GM12873 (cell line): ENCODE data around the gene MEF2D.

Experiments
- TF ChIP-seq, protein P1 (sequence below): IDR thresholded peaks from 2 replicates; pipeline ENCODE4 v1.5.1; 2012; ENCODE audit warnings: low read depth, mild to moderate bottlenecking, moderate library complexity, low read length, control low read depth; ENCODE audit not compliant: insufficient read depth; ENCODE audit errors: missing control alignments

Gene MEF2D

DNA sequence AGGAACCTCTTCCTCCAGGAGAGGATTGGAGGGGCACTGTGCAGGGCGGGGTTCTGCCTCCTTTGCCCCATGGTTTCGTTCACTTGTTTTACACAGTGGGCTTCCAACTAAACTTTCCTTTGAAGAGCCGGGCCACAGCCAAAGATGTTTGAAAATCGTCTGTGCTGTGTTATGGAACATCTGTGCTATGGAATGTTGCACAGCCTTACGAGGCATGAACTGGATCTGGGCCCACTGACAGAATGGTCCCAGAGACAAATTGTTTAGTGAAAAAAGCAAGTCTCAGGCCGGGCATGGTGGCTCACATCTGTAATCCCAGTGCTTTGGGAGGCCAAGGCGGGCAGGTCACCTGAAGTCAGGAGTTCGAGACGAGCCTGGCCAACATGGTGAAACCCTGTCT, 12.6 kb upstream of the MEF2D start:
- TF ChIP-seq, protein P1, sequence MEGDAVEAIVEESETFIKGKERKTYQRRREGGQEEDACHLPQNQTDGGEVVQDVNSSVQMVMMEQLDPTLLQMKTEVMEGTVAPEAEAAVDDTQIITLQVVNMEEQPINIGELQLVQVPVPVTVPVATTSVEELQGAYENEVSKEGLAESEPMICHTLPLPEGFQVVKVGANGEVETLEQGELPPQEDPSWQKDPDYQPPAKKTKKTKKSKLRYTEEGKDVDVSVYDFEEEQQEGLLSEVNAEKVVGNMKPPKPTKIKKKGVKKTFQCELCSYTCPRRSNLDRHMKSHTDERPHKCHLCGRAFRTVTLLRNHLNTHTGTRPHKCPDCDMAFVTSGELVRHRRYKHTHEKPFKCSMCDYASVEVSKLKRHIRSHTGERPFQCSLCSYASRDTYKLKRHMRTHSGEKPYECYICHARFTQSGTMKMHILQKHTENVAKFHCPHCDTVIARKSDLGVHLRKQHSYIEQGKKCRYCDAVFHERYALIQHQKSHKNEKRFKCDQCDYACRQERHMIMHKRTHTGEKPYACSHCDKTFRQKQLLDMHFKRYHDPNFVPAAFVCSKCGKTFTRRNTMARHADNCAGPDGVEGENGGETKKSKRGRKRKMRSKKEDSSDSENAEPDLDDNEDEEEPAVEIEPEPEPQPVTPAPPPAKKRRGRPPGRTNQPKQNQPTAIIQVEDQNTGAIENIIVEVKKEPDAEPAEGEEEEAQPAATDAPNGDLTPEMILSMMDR: no peak

DNA sequence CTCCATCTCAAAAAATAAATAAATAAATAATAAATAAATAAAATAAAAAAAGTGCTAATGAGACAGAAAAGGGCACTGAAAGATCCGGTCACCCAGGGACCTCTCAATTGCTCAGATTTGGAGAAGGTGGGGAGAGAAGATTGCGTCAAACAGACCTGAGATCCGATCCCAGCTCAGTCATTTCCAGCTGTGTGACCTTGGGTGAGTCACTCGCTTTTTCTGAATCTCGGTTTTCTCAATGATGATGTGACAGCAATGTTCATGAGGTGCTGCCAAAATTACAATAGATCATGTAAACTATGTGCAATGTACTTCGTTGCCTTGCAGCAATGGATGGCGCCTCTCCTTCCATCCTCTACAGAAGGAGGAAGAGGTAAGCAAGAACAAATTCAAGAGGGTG, 11.1 kb upstream of the MEF2D start:
- TF ChIP-seq, protein P1: no peak

DNA sequence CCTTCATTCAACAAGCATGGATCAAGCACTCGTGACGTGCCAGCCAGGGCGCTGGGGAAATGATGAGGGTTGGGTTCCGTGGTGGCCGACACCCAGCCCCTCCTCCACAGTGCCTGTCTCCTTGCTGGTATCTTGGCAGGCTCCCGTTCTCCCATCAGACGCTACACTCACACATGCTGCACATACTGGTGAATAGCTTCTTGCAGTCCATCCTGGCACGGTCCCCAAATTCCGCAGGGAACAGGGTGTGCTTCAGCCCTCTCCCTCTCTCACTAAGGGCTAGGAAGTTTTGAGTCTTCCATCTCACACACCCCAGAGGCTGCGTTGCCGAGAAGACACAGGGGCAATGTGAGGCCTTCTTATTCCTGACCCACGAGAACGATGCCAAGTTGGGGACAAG, 10.1 kb upstream of the MEF2D start:
- TF ChIP-seq, protein P1: no peak

DNA sequence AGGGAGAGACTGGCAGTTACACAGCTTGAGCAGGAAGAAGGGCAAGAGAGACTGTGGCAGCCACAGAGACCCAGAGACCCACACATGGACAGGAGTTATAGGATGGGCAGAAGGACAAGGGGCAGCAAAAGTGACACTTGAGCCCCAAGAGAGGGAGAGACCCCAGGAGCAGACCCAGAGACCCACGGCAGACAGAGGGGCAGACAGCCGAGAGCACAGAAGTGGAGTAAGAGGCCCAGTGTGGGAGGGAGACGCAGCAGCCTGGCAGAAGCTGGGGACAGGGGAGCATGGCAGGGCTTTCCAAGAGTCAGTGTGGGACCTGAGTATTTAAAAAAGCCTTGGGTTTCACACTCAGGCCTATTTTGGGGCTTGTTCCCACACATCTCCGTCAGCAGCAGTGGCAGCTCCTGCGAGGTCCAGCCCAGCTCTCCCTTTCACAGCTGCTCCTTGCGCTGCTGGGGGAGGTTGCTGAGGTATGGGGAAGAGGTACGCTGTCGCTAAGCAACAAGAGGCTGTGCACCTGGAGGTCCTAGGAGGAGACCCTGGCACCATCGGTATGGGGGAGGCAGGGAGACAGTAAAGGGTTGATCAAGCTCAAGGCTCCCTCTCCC, 9.0 kb upstream of the MEF2D start:
- TF ChIP-seq, protein P1: no peak

DNA sequence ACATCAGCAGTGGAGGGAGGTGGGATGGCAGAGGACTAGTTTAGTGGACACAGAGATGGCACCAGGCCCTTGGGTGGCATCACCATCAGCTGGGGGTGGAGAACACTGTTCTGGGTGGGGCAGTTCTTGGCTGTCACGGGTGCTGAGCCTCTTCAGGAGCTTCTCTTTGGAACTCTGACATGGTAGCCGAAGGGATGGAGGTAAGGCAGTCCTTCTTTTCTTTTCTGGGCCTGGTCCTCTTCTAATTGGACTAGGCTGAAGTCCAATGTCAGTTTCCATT, 8.3 kb upstream of the MEF2D start:
- TF ChIP-seq, protein P1: no peak

DNA sequence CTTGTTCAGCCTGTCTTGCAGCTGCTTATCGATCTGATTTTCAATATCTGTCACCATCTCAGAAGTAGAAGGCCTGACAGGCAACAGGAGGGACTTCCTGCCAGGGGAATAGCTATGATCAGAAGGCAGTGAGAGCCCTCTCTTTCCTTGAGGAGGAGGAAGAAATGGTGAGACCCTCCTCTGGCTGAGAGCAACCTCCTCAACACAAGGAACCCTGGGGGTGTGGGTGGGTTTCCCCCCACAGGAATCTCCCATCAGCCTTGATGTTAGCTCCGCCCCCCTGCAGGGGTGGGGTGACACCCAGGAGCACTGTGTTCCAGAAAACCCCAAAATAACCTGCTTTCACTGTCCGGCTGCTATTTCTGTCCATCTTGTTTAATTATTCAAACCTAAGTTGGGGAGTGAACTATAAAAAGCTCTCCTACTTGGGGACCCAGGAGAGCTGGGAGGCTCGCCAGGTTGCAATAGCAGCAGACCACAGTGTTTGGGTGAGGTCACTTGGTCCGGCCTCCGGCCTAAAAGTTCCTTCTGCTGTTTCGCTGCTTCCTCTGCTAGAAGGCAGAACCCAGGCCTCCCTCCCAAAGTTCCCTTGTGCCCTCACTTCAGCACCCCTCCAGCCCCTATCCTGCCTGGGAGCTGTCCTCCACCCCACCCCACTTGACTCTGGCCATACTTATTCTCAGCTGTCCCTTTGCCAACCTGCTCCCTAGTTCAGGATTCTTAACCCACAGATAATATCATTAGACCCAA, 7.8 kb upstream of the MEF2D start:
- TF ChIP-seq, protein P1: no peak

DNA sequence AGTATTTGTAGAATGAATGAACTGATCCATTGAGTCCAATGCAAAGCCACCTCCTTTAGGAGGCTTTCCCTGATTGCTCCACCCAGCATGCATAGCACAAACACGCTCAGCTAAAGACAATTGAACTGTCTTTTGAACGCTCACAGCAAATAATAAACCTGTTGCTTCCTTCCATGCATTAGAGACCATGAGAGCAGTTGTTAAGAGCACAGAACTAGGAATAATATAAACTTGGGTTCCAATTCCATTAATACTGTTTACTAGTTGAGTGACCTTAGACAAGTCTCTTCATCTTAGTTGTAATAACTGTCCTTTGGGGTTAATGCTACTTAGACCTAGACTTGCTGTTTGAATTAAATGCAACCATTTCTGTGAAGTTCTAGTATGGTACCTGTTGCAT, 5.9 kb upstream of the MEF2D start:
- TF ChIP-seq, protein P1: no peak
